Activated CD4-positive, alpha-beta T cell treated with anti-CD3 and anti-CD28 coated beads for 36 hours (primary cell): ENCODE data around the gene PIK3AP1. TPM values are rescaled to one million over a fixed set of nuclear protein-coding genes. Genes with fewer than 3 reads are reported as not detected.

Source experiments
- ATAC-seq: fragments of 200-7000 bp; cut with Tn5 transposase; one replicate; pipeline ENCODE4 v1.10.0; 2021; ENCODE audit warnings: mild to moderate bottlenecking, moderate library complexity
- CTCF ChIA-PET: fragments of 350-600 bp; sonication (Branson Sonifier 250); formaldehyde crosslinking; loops from one replicate; lab custom pipeline; 2021; ENCODE audit warnings: antibody characterized with exemption; lab: Charles Lee
- POLR2A ChIA-PET: fragments of 350-600 bp; sonication (Branson Sonifier 250); formaldehyde crosslinking; loops from one replicate; lab custom pipeline; 2021; ENCODE audit warnings: antibody characterized with exemption, inconsistent platforms; lab: Charles Lee
- DNase-seq: peaks from one replicate; pipeline ENCODE4 v3.0.0-alpha.2; 2020
- H3K27ac Mint-ChIP-seq: one replicate; pipeline ENCODE4 v1.8.0; 2021; ENCODE audit warnings: mixed read lengths
- H3K27me3 Mint-ChIP-seq: one replicate; pipeline ENCODE4 v1.8.0; 2021; ENCODE audit warnings: mixed read lengths
- H3K36me3 Mint-ChIP-seq: one replicate; pipeline ENCODE4 v1.8.0; 2021; ENCODE audit warnings: low read depth, mixed read lengths
- H3K4me1 Mint-ChIP-seq: one replicate; pipeline ENCODE4 v1.8.0; 2021; ENCODE audit warnings: mixed read lengths
- H3K4me3 Mint-ChIP-seq: one replicate; pipeline ENCODE4 v1.8.0; 2021; ENCODE audit warnings: mild to moderate bottlenecking, moderate library complexity, mixed read lengths
- H3K9me3 Mint-ChIP-seq: one replicate; pipeline ENCODE4 v1.8.0; 2021; ENCODE audit warnings: low read depth, mixed read lengths
- intact Hi-C, 2 experiments: fragments of 100-400 bp; cut with DNase I in 1 of 2; cut with micrococcal nuclease in 1 of 2; formaldehyde crosslinking; loops; one replicate each; pipeline versions ENCODE4 v1.14.2 to v1.15.1; 2022 to 2024; cut with DNase I, micrococcal nuclease
- total RNA-seq, 2 experiments: library from RNA; stranded (reverse); gene quantifications; one replicate each; pipeline ENCODE4 v1.2.3, GENCODE V29; 2021

The PIK3AP1 gene
- total RNA-seq, 2 experiments from 2014 or later = 2.7 to 2.9 TPM

GRCh38 chr10:96598846-96599245 is 121.5 kb downstream of the PIK3AP1 start:
- peaks cover 2% of the 10 kb centered on the region for H3K27me3 Mint-ChIP-seq
- H3K27ac Mint-ChIP-seq = no peak overlapping the region
- no peak for DNase-seq
- H3K4me1 Mint-ChIP-seq = no peaks in the 10 kb centered on the region
- H3K36me3 Mint-ChIP-seq = no peaks in the 10 kb centered on the region
- no peak overlapping the region for H3K4me3 Mint-ChIP-seq
- ChIA-PET POLR2A (no interaction called here), CTCF (no interaction called here)
- H3K9me3 Mint-ChIP-seq = no peaks in the 10 kb centered on the region
- ATAC-seq = no peak
- intact Hi-C loops = no loop called here

GRCh38 chr10:96596422-96597407 is 123.6 kb downstream of the PIK3AP1 start:
- ChIA-PET POLR2A (no interaction called here), CTCF (interaction anchor here (0.6 kb wide), 1 partner anchor 28 kb away, joined by 3 read pairs; no protein-coding TSS in a partner anchor)
- H3K27ac Mint-ChIP-seq = no peak overlapping the region
- no peak for ATAC-seq
- H3K4me1 Mint-ChIP-seq = peaks cover 4% of the 10 kb centered on the region
- no peak for DNase-seq
- no peak overlapping the region for H3K4me3 Mint-ChIP-seq
- no peaks in the 10 kb centered on the region for H3K36me3 Mint-ChIP-seq
- intact Hi-C loops = no loop called here
- H3K9me3 Mint-ChIP-seq = no peaks in the 10 kb centered on the region
- H3K27me3 Mint-ChIP-seq = peaks cover 2% of the 10 kb centered on the region

GRCh38 chr10:96595741-96596140 is 124.6 kb downstream of the PIK3AP1 start:
- CTCF ChIA-PET = interaction anchor here (0.6 kb wide), 1 partner anchor 27 kb away, joined by 3 read pairs; no protein-coding TSS in a partner anchor
- ATAC-seq = no peak
- no peak overlapping the region for H3K27ac Mint-ChIP-seq
- peaks cover 7% of the 10 kb centered on the region for H3K4me1 Mint-ChIP-seq
- intact Hi-C loops = no loop called here
- no peak overlapping the region for H3K4me3 Mint-ChIP-seq
- POLR2A ChIA-PET = no interaction called here
- H3K9me3 Mint-ChIP-seq = no peaks in the 10 kb centered on the region
- DNase-seq = no peak
- peaks cover 8% of the 10 kb centered on the region for H3K27me3 Mint-ChIP-seq
- no peaks in the 10 kb centered on the region for H3K36me3 Mint-ChIP-seq

GRCh38 chr10:96591946-96592345 is 128.4 kb downstream of the PIK3AP1 start:
- CTCF ChIA-PET = interaction anchor here (0.6 kb wide), 1 partner anchor 20 kb away, joined by 3 read pairs; no protein-coding TSS in a partner anchor
- Mint-ChIP-seq H3K27ac (no peak overlapping the region), H3K4me3 (no peak overlapping the region), H3K4me1 (peaks cover 12% of the 10 kb centered on the region), H3K27me3 (peaks cover 8% of the 10 kb centered on the region), H3K36me3 (no peaks in the 10 kb centered on the region), H3K9me3 (no peaks in the 10 kb centered on the region)
- intact Hi-C loops = no loop called here
- DNase-seq (no peak), ATAC-seq (no peak)
- POLR2A ChIA-PET = no interaction called here

- ChIA-PET POLR2A (no interaction called here), CTCF (interaction anchor here (1.3 kb wide), 1 partner anchor 12 kb away, joined by 4 read pairs; no protein-coding TSS in a partner anchor)
- intact Hi-C loops = loop anchor here (1.0 to 10.0 kb wide), 13 partner anchors 74 to 1352 kb away; partner anchors contain the start of genes ARHGAP19 (in 1 of the 2), CCNJ (in 1 of the 2), MMS19 (in 1 of the 2) and PI4K2A (in 1 of the 2)
- ATAC-seq = peak; percentile 81
- no peak overlapping the region for H3K27ac Mint-ChIP-seq
- no peaks in the 10 kb centered on the region for H3K9me3 Mint-ChIP-seq
- DNase-seq = peak; percentile 57
- peaks cover 8% of the 10 kb centered on the region for H3K36me3 Mint-ChIP-seq
- H3K4me3 Mint-ChIP-seq = no peak overlapping the region
- peaks cover 6% of the 10 kb centered on the region for H3K27me3 Mint-ChIP-seq
- H3K4me1 Mint-ChIP-seq = peaks cover 25% of the 10 kb centered on the region
Measured at GRCh38 chr10:96588616-96589419, 131.5 kb downstream of the PIK3AP1 start.

GRCh38 chr10:96588060-96588554 is 132.2 kb downstream of the PIK3AP1 start:
- H3K4me3 Mint-ChIP-seq = no peak overlapping the region
- peak; percentile 11 for DNase-seq
- H3K4me1 Mint-ChIP-seq = peaks cover 32% of the 10 kb centered on the region
- intact Hi-C loops = loop anchor here (2.0 to 10.0 kb wide), 12 partner anchors 73 to 1351 kb away; partner anchors contain the start of genes ARHGAP19 (in 1 of the 2), CCNJ (in 1 of the 2), MMS19 (in 1 of the 2) and PI4K2A (in 1 of the 2)
- H3K36me3 Mint-ChIP-seq = peaks cover 15% of the 10 kb centered on the region
- H3K27ac Mint-ChIP-seq = no peak overlapping the region
- peaks cover 6% of the 10 kb centered on the region for H3K27me3 Mint-ChIP-seq
- ChIA-PET CTCF (no interaction called here), POLR2A (no interaction called here)
- no peaks in the 10 kb centered on the region for H3K9me3 Mint-ChIP-seq
- no peak for ATAC-seq

- ChIA-PET CTCF (interaction anchor here (1.1 kb wide), 1 partner anchor 99 kb away, joined by 3 read pairs; no protein-coding TSS in a partner anchor), POLR2A (no interaction called here)
- no peaks in the 10 kb centered on the region for H3K9me3 Mint-ChIP-seq
- no peak overlapping the region for H3K4me3 Mint-ChIP-seq
- peak; percentile 66 for DNase-seq
- peaks cover 15% of the 10 kb centered on the region for H3K36me3 Mint-ChIP-seq
- peak; percentile 12 for ATAC-seq
- H3K27ac Mint-ChIP-seq = no peak overlapping the region
- peaks cover 6% of the 10 kb centered on the region for H3K27me3 Mint-ChIP-seq
- peaks cover 33% of the 10 kb centered on the region for H3K4me1 Mint-ChIP-seq
- intact Hi-C loops = loop anchor here (1.0 to 10.0 kb wide), 18 partner anchors 73 to 1350 kb away; partner anchors contain the start of genes ARHGAP19 (in 1 of the 2), CCNJ (in 1 of the 2), FRAT1 (in 1 of the 2) and FRAT2 (in 1 of the 2)
Measured at GRCh38 chr10:96587264-96588059, 132.9 kb downstream of the PIK3AP1 start.

GRCh38 chr10:96586419-96587263 is 133.7 kb downstream of the PIK3AP1 start, which contains the start of gene TM9SF3:
TSS of gene TM9SF3 (minus strand) at chr10:96587012. CDS start at chr10:96586835, 177 bp downstream.
- Mint-ChIP-seq H3K36me3 (peaks cover 15% of the 10 kb centered on the region), H3K4me3 (no peak within 1 kb of the TSS), H3K4me1 (peaks cover 33% of the 10 kb centered on the region), H3K27me3 (peaks cover 6% of the 10 kb centered on the region), H3K27ac (peak within 1 kb of the TSS; percentile 92), H3K9me3 (no peaks in the 10 kb centered on the region)
- ChIA-PET CTCF (interaction anchor here (0.6 to 1.9 kb wide), 3 partner anchors 20 to 439 kb away, joined by 3 to 6 read pairs (median 4); no protein-coding TSS in a partner anchor), POLR2A (no interaction called here)
- ATAC-seq = peak; percentile 64
- DNase-seq = peak; percentile 97
- intact Hi-C loops = loop anchor here in 1 of 2 experiments (1.0 to 10.0 kb wide), 15 partner anchors 74 to 1349 kb away; partner anchors contain the start of genes CCNJ, FRAT1, FRAT2 and LCOR

- peak overlapping the region; percentile 92 for H3K27ac Mint-ChIP-seq
- peaks cover 15% of the 10 kb centered on the region for H3K36me3 Mint-ChIP-seq
- H3K4me3 Mint-ChIP-seq = no peak overlapping the region
- intact Hi-C loops = loop anchor here in 1 of 2 experiments (2.0 to 10.0 kb wide), 13 partner anchors 73 to 1349 kb away; partner anchors contain the start of genes CCNJ, FRAT1, FRAT2 and MMS19
- CTCF ChIA-PET = interaction anchor here (0.6 to 1.9 kb wide), 2 partner anchors 19 to 439 kb away, joined by 4 to 6 read pairs; no protein-coding TSS in a partner anchor
- DNase-seq (peak; percentile 9), ATAC-seq (peak; percentile 2)
- H3K27me3 Mint-ChIP-seq = peaks cover 1% of the 10 kb centered on the region
- POLR2A ChIA-PET = no interaction called here
- peaks cover 37% of the 10 kb centered on the region for H3K4me1 Mint-ChIP-seq
- H3K9me3 Mint-ChIP-seq = no peaks in the 10 kb centered on the region
Measured at GRCh38 chr10:96585736-96586418, 134.4 kb downstream of the PIK3AP1 start.
